ENCODE results near the gene THAP12. TPM values are rescaled to one million over a fixed set of nuclear protein-coding genes. Genes with fewer than 3 reads are reported as not detected.
"Not testable (repeated sequence)": the region's sequence is repeated elsewhere in the genome, so short reads cannot be mapped to it uniquely, and the experiment has no call there.

Gene THAP12
- total RNA-seq, 1 experiment from 2014 or later = 102 TPM

DNA sequence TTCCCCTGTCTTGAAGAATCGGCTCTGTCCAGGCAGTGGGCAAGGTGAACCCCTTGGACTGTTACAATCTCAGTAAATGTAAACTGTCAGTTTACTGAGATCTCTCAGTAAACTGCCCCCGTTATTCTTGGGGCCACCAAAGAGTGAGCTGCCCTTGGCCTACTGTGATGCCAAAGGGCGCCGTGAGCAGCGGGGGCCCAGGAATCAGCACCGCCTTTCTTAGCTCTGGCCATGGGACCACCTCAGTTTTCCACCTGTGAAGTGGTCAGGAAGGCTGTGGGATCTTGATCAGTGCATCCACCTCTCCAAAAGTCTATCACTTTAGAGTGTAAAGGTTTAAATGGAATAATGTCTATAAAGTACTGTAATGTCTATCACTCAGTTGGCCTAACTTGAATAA is 57.1 kb downstream of the THAP12 start:
- Mint-ChIP-seq H3K4me3 (ENCODE audit: unreplicated experiment) (no peak overlapping the region), H3K36me3 (ENCODE audit: insufficient read depth, unreplicated experiment) (peaks cover under 1% of the 10 kb centered on the region), H3K27ac (ENCODE audit: unreplicated experiment) (no peak overlapping the region), H3K27me3 (ENCODE audit: insufficient read depth, unreplicated experiment) (no peaks in the 10 kb centered on the region), H3K4me1 (ENCODE audit: low read depth, unreplicated experiment) (peaks cover 16% of the 10 kb centered on the region), H3K9me3 (ENCODE audit: unreplicated experiment) (no peaks in the 10 kb centered on the region)
- TF ChIP-seq, protein P1, sequence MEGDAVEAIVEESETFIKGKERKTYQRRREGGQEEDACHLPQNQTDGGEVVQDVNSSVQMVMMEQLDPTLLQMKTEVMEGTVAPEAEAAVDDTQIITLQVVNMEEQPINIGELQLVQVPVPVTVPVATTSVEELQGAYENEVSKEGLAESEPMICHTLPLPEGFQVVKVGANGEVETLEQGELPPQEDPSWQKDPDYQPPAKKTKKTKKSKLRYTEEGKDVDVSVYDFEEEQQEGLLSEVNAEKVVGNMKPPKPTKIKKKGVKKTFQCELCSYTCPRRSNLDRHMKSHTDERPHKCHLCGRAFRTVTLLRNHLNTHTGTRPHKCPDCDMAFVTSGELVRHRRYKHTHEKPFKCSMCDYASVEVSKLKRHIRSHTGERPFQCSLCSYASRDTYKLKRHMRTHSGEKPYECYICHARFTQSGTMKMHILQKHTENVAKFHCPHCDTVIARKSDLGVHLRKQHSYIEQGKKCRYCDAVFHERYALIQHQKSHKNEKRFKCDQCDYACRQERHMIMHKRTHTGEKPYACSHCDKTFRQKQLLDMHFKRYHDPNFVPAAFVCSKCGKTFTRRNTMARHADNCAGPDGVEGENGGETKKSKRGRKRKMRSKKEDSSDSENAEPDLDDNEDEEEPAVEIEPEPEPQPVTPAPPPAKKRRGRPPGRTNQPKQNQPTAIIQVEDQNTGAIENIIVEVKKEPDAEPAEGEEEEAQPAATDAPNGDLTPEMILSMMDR (IDR thresholded peaks at IDR 0.05; ENCODE audit: insufficient read depth in 1 of 2, low read depth in 1 of 2, low read length in 1 of 2, severe bottlenecking in 1 of 2, unreplicated experiment in 1 of 2) = no peak
- H3K27me3 ChIP-seq (replicated peaks; ENCODE audit: control insufficient read depth, insufficient read depth, low read length) = no peaks in the 10 kb centered on the region
- no peaks in the 10 kb centered on the region for H3K36me3 ChIP-seq (ENCODE audit: control insufficient read depth, insufficient read depth, low read length)
- no peak overlapping the region for H3K4me3 ChIP-seq (ENCODE audit: low read depth, low read length)
- CTCF ChIA-PET = interaction anchor here (9.1 kb wide), 1 partner anchor 116 kb away, joined by 170 read pairs; the partner anchor contains the start of gene WNT11
- intact Hi-C loops (cut with micrococcal nuclease; ENCODE audit: unreplicated experiment) = no loop called here
- no TSS peak for BruUV-seq (replicated peaks)
- peaks cover 31% of the 10 kb centered on the region for H3K4me1 ChIP-seq
- no peak for DNase-seq
- POLR2A ChIA-PET = no interaction called here
- no peaks in the 10 kb centered on the region for H3K9me3 ChIP-seq

DNA sequence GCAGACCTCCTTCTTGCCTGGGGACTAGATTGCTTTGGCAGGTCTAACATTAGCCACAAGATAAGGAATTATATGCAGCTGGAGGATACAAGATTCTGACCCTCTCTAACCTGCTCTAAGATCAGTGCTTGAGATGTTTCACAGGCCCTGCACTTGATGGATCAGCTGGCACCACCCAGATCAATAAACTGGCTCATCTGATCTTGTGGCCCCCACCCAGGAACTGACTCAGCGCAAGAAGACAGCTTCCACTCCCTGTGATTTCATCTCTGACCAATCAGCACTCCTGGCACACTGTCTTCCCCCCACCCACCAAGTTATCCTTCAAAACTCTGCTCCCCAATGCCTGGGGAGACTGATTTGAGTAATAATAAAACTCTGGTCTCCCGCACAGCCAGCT is 57.6 kb downstream of the THAP12 start:
- H3K27me3 Mint-ChIP-seq (ENCODE audit: insufficient read depth, unreplicated experiment); H3K27me3 ChIP-seq (replicated peaks; ENCODE audit: control insufficient read depth, insufficient read depth, low read length); H3K36me3 Mint-ChIP-seq (ENCODE audit: insufficient read depth, unreplicated experiment); H3K9me3 Mint-ChIP-seq (ENCODE audit: unreplicated experiment); H3K9me3 ChIP-seq; intact Hi-C loops (cut with micrococcal nuclease; ENCODE audit: unreplicated experiment); H3K4me3 Mint-ChIP-seq (ENCODE audit: unreplicated experiment); DNase-seq; POLR2A ChIA-PET; H3K4me3 ChIP-seq (ENCODE audit: low read depth, low read length); H3K36me3 ChIP-seq (ENCODE audit: control insufficient read depth, insufficient read depth, low read length); H3K27ac Mint-ChIP-seq (ENCODE audit: unreplicated experiment); BruUV-seq (replicated peaks): not testable (repeated sequence)
- peaks cover 27% of the 10 kb centered on the region for H3K4me1 ChIP-seq
- peaks cover 14% of the 10 kb centered on the region for H3K4me1 Mint-ChIP-seq (ENCODE audit: low read depth, unreplicated experiment)
- CTCF ChIA-PET = interaction anchor here (9.1 kb wide), 1 partner anchor 115 kb away, joined by 170 read pairs; the partner anchor contains the start of gene WNT11

DNA sequence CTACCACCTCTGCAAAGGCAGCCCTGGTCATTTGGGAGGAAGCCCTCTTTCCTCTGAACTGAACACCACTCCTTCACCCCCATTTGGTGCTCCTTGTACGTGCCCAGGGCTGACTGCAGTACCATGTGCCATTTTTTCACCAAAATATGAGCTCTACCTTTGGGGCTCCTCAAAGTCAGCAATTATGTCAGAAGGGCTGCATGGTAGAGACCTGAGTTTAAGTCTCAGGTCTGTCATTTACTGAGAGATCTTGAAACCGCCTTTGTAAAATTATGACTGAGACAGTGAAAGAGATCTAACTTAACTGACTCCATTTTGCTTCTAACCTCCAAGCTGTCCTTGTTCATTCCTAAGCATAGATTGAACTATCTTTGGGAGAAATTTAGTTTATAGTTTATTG is 58.0 kb downstream of the THAP12 start:
- Histone ChIP-seq H3K9me3 (no peaks in the 10 kb centered on the region), H3K36me3 (ENCODE audit: control insufficient read depth, insufficient read depth, low read length) (no peaks in the 10 kb centered on the region), H3K4me3 (ENCODE audit: low read depth, low read length) (no peak overlapping the region), H3K27me3 (replicated peaks; ENCODE audit: control insufficient read depth, insufficient read depth, low read length) (no peaks in the 10 kb centered on the region), H3K4me1 (peaks cover 23% of the 10 kb centered on the region)
- peaks cover 9% of the 10 kb centered on the region for H3K4me1 Mint-ChIP-seq (ENCODE audit: low read depth, unreplicated experiment)
- H3K36me3 Mint-ChIP-seq (ENCODE audit: insufficient read depth, unreplicated experiment) = no peaks in the 10 kb centered on the region
- TF ChIP-seq, protein P1 (IDR thresholded peaks at IDR 0.05; ENCODE audit: insufficient read depth in 1 of 2, low read depth in 1 of 2, low read length in 1 of 2, severe bottlenecking in 1 of 2, unreplicated experiment in 1 of 2) = no peak
- CTCF ChIA-PET = interaction anchor here (0.6 to 9.1 kb wide), 2 partner anchors 115 to 286 kb away, joined by 3 to 170 read pairs; partner anchors contain the start of gene WNT11
- POLR2A ChIA-PET = no interaction called here
- intact Hi-C loops (cut with micrococcal nuclease; ENCODE audit: unreplicated experiment) = no loop called here
- BruUV-seq (replicated peaks) = no TSS peak
- peak overlapping the region; percentile 6 for H3K27ac Mint-ChIP-seq (ENCODE audit: unreplicated experiment)
- no peak overlapping the region for H3K4me3 Mint-ChIP-seq (ENCODE audit: unreplicated experiment)
- H3K27me3 Mint-ChIP-seq (ENCODE audit: insufficient read depth, unreplicated experiment) = no peaks in the 10 kb centered on the region
- no peak for DNase-seq
- no peaks in the 10 kb centered on the region for H3K9me3 Mint-ChIP-seq (ENCODE audit: unreplicated experiment)

DNA sequence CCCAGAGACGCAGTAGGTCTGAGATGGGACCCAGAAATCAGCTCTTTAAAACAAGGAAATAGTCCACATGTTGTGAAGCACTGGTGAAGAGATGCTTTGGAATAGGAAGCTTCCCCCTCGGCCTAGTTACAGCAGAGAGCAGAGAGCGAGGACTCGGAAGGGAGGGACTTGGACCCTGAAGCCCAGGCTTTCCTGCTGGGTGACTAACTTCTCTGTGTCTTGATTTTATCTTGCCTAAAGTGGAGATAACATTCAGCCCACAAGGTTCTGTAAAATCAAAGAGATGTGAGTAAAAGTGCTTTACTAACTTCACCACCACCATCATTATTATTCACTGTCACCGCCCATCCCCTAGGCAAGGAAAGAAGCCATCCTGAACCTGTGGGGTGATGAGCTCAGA is 58.4 kb downstream of the THAP12 start:
- no TSS peak for BruUV-seq (replicated peaks)
- Mint-ChIP-seq H3K36me3 (ENCODE audit: insufficient read depth, unreplicated experiment) (no peaks in the 10 kb centered on the region), H3K9me3 (ENCODE audit: unreplicated experiment) (no peaks in the 10 kb centered on the region), H3K27me3 (ENCODE audit: insufficient read depth, unreplicated experiment) (no peaks in the 10 kb centered on the region), H3K4me3 (ENCODE audit: unreplicated experiment) (no peak overlapping the region), H3K27ac (ENCODE audit: unreplicated experiment) (peak overlapping the region; percentile 6), H3K4me1 (ENCODE audit: low read depth, unreplicated experiment) (peaks cover 9% of the 10 kb centered on the region)
- no peak for DNase-seq
- H3K4me3 ChIP-seq (ENCODE audit: low read depth, low read length) = no peak overlapping the region
- intact Hi-C loops (cut with micrococcal nuclease; ENCODE audit: unreplicated experiment) = no loop called here
- no peaks in the 10 kb centered on the region for H3K27me3 ChIP-seq (replicated peaks; ENCODE audit: control insufficient read depth, insufficient read depth, low read length)
- TF ChIP-seq, protein P1 (IDR thresholded peaks at IDR 0.05; ENCODE audit: insufficient read depth in 1 of 2, low read depth in 1 of 2, low read length in 1 of 2, severe bottlenecking in 1 of 2, unreplicated experiment in 1 of 2) = no peak
- H3K9me3 ChIP-seq = no peaks in the 10 kb centered on the region
- no peaks in the 10 kb centered on the region for H3K36me3 ChIP-seq (ENCODE audit: control insufficient read depth, insufficient read depth, low read length)
- ChIA-PET POLR2A (no interaction called here), CTCF (interaction anchor here (0.6 to 9.1 kb wide), 2 partner anchors 114 to 286 kb away, joined by 3 to 170 read pairs; partner anchors contain the start of gene WNT11)
- peaks cover 19% of the 10 kb centered on the region for H3K4me1 ChIP-seq
